Mesendoderm (in vitro differentiated cells): ENCODE results near the gene ELOVL7.
"Not testable (repeated sequence)": the region's sequence is repeated elsewhere in the genome, so short reads cannot be mapped to it uniquely, and the experiment has no call there.

Experiments used
- DNase-seq: peaks from one replicate; pipeline ENCODE4 v3.0.0; 2013
- H2AK5ac ChIP-seq: 2 replicates; pipeline ENCODE4 v1.6.1; 2013; ENCODE audit warnings: low read length, inconsistent platforms
- H2BK120ac ChIP-seq: 2 replicates; pipeline ENCODE4 v1.6.1; 2013; ENCODE audit warnings: low read depth, mild to moderate bottlenecking, low read length, moderate library complexity, mixed read lengths
- H2BK15ac ChIP-seq: replicated peaks from 2 replicates; pipeline ENCODE4 v1.6.1; 2013; ENCODE audit warnings: low read depth, mild to moderate bottlenecking, moderate library complexity
- H2BK5ac ChIP-seq: 2 replicates; pipeline ENCODE4 v1.6.1; 2013; ENCODE audit warnings: low read length, inconsistent platforms
- H3K18ac ChIP-seq: 2 replicates; pipeline ENCODE4 v1.6.1; 2013; ENCODE audit warnings: mild to moderate bottlenecking, low read length, mixed read lengths
- H3K23ac ChIP-seq: one replicate; pipeline ENCODE4 v1.6.1; 2013; ENCODE audit warnings: low read length
- H3K27ac ChIP-seq: 2 replicates; pipeline ENCODE4 v1.5.1; 2013; ENCODE audit warnings: low read depth, mild to moderate bottlenecking, inconsistent platforms, low read length, moderate library complexity
- H3K27me3 ChIP-seq: 2 replicates; pipeline ENCODE4 v1.6.1; 2013; ENCODE audit warnings: low read length, control low read depth, mild to moderate bottlenecking, inconsistent platforms; ENCODE audit not compliant: insufficient read depth, poor library complexity
- H3K36me3 ChIP-seq: 2 replicates; pipeline ENCODE4 v1.6.1; 2013; ENCODE audit warnings: low read length, inconsistent platforms; ENCODE audit not compliant: control insufficient read depth, insufficient read depth
- H3K4ac ChIP-seq: one replicate; pipeline ENCODE4 v1.6.1; 2013; ENCODE audit warnings: low read depth, mild to moderate bottlenecking, low read length, moderate library complexity
- H3K4me1 ChIP-seq: 2 replicates; pipeline ENCODE4 v1.6.1; 2013; ENCODE audit warnings: low read depth, low read length, inconsistent platforms; ENCODE audit not compliant: control insufficient read depth
- H3K4me2 ChIP-seq: 2 replicates; pipeline ENCODE4 v1.6.1; 2013; ENCODE audit warnings: low read length
- H3K4me3 ChIP-seq: 2 replicates; pipeline ENCODE4 v1.5.1; 2013; ENCODE audit warnings: mild to moderate bottlenecking, low read length
- H3K56ac ChIP-seq: one replicate; pipeline ENCODE4 v1.6.1; 2013; ENCODE audit warnings: low read length
- H3K79me1 ChIP-seq: 2 replicates; pipeline ENCODE4 v1.6.1; 2013; ENCODE audit warnings: low read length, inconsistent platforms
- H3K79me2 ChIP-seq: 2 replicates; pipeline ENCODE4 v1.6.1; 2013; ENCODE audit warnings: mild to moderate bottlenecking, low read length; ENCODE audit not compliant: control insufficient read depth, insufficient read depth
- H3K9ac ChIP-seq: 2 replicates; pipeline ENCODE4 v1.6.1; 2013; ENCODE audit warnings: low read length, inconsistent platforms
- H4K5ac ChIP-seq: one replicate; pipeline ENCODE4 v1.6.1; 2013; ENCODE audit warnings: low read length
- H4K8ac ChIP-seq: one replicate; pipeline ENCODE4 v1.6.1; 2013; ENCODE audit warnings: low read depth, mild to moderate bottlenecking, control low read depth, low read length, moderate library complexity
- WGBS: extraction: QIAGEN DNeasy Blood & Tissue Kit; methylation state at CpG from one replicate; pipeline ENCODE4 v1.1.7; 2013; ENCODE audit warnings: low lambda C conversion rate, missing lambda C conversion rate; ENCODE audit not compliant: insufficient coverage; ENCODE audit errors: extremely low coverage; 5-methylcytosine and 5-hydroxymethylcytosine counted together

Gene ELOVL7

DNA sequence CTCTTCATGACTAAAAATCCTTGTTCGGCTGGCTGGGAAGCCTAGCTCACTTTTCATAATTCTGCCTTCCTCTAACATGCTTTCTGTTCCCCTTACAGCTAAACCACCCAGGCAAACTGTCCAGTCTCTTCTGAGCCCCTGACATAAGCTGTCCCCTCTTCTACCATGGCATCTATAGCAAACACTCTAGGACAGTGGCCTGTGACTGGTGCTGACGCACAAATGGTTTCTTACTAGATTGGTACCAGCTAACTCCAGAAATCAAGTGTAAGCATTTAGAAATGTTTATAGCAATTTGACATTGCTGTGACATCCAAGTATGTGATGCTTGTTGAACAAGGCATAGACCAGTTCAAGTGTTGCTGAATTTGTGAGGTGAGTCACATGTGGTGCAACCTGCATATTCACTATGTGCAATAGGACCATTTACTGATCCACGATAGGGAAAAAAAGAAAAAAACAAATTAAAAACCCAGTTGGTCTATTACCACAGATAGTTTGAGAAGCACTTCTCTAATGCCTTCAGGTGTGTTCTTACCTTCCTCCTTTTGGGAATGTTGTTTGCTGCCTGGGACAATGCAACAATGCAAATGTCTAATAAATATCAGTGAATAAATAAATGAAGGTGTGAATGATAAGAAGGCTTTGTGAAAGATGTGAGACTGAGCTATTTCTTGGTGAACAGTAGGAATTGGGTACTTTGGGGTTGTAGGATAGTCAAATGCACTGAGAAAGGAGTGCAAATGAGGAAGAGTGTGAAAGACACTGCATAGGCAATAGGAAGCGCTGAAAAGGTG, 22.4 kb downstream of the ELOVL7 start:
- Histone ChIP-seq H3K79me1 (no peaks in the 10 kb centered on the region), H2BK5ac (no peak overlapping the region), H3K27me3 (no peaks in the 10 kb centered on the region), H3K4ac (no peak overlapping the region), H4K8ac (no peak overlapping the region), H3K23ac (no peak overlapping the region), H4K5ac (no peak overlapping the region), H3K18ac (no peak overlapping the region), H3K4me1 (no peaks in the 10 kb centered on the region), H3K4me2 (no peak overlapping the region), H3K56ac (no peak overlapping the region), H3K4me3 (no peak overlapping the region), H3K36me3 (no peaks in the 10 kb centered on the region), H2BK15ac (no peak overlapping the region), H2BK120ac (no peak overlapping the region), H2AK5ac (no peak overlapping the region), H3K27ac (no peak overlapping the region), H3K79me2 (no peaks in the 10 kb centered on the region), H3K9ac (no peak overlapping the region)
- WGBS = no CpG with 5 or more reads among the region's 4 CpGs
- no peak for DNase-seq

DNA sequence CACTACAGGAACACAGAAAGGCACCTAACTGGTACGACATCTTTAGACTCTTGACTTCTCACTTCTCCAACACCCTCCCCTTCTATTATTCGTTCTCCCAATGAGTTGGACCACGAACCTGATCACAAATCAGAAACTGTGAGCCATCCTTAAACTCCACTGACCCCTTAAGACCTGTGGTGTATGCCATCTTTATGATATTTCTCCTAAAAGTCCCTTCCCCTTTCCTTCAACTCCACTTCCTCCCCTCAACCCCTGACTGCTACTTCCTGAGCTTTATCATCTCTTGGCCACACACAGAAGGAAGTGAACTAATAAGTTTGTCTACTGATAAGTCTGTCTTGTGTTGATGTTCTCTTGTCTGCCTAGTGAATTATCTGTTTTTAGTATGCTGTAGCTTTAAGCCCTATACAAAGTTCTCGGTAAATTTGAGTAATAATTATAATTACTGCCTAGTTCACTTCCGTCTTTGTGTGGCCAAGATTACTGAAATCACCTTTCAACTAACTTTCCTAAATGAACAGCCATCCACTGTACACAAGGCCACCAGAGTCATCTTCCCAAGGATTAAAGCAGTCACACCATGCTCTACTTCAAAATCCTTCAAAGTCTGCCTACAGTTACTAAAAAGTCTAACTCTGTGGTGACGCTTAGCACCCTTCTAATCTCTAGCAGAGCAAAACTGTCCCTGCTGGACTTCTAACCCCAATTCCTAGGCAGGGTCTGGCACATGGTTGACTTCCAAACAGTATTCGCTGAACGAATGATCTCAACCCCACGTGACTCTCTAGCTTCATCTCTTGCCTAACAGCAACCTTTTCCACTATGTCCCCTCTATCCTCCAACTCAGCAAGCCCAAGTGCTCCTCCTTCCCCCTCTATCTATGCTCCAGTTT, 23.2 kb downstream of the ELOVL7 start:
- H3K56ac ChIP-seq = no peak overlapping the region
- H3K23ac ChIP-seq = no peak overlapping the region
- H3K36me3 ChIP-seq = no peaks in the 10 kb centered on the region
- H3K79me1 ChIP-seq = no peaks in the 10 kb centered on the region
- H2BK5ac ChIP-seq = no peak overlapping the region
- no peak overlapping the region for H2AK5ac ChIP-seq
- no peak overlapping the region for H2BK120ac ChIP-seq
- DNase-seq = no peak
- no CpG with 5 or more reads among the region's 9 CpGs for WGBS
- H3K9ac ChIP-seq = no peak overlapping the region
- H3K27ac ChIP-seq = no peak overlapping the region
- no peak overlapping the region for H3K4ac ChIP-seq
- no peak overlapping the region for H3K4me3 ChIP-seq
- no peak overlapping the region for H2BK15ac ChIP-seq
- H3K18ac ChIP-seq = no peak overlapping the region
- H3K27me3 ChIP-seq = no peaks in the 10 kb centered on the region
- no peaks in the 10 kb centered on the region for H3K79me2 ChIP-seq
- no peak overlapping the region for H4K8ac ChIP-seq
- no peak overlapping the region for H3K4me2 ChIP-seq
- H4K5ac ChIP-seq = no peak overlapping the region
- H3K4me1 ChIP-seq = no peaks in the 10 kb centered on the region

GRCh38 chr5:60816138-60816537, 27.9 kb downstream of the ELOVL7 start:
- H4K5ac ChIP-seq, H3K4me1 ChIP-seq, H2BK5ac ChIP-seq, H3K79me1 ChIP-seq, H2BK120ac ChIP-seq, H3K23ac ChIP-seq, H3K4ac ChIP-seq, DNase-seq, H3K27me3 ChIP-seq, H3K36me3 ChIP-seq, H2BK15ac ChIP-seq, H3K9ac ChIP-seq, H2AK5ac ChIP-seq, H3K18ac ChIP-seq, H4K8ac ChIP-seq, H3K4me3 ChIP-seq, H3K27ac ChIP-seq, H3K56ac ChIP-seq, H3K79me2 ChIP-seq, H3K4me2 ChIP-seq: not testable (repeated sequence)
- no CpG with 5 or more reads among the region's 5 CpGs for WGBS

DNA sequence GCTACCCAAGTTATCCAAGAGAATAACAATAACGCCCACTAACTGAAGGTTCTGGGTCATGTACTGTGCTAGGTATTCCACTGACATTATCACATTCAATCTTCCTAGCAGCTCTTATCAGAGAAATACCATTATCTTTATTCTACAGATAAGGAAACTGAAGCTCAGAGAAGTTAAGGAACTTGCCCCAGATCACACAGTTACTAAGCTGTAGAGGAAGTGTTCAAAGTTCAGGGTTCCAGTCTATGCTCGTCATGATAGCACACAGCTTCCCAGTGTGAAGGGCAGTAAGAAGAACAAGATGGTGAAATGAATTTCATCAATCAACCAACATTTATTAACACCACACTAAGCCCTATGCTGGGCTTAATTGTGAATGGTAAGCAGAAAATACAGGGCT, 29.6 kb downstream of the ELOVL7 start:
- Histone ChIP-seq H4K8ac (no peak overlapping the region), H3K36me3 (no peaks in the 10 kb centered on the region), H3K4me1 (peaks cover 1% of the 10 kb centered on the region), H3K79me2 (no peaks in the 10 kb centered on the region), H3K79me1 (no peaks in the 10 kb centered on the region), H3K27me3 (no peaks in the 10 kb centered on the region), H2BK15ac (no peak overlapping the region), H3K9ac (no peak overlapping the region), H3K18ac (no peak overlapping the region), H3K27ac (no peak overlapping the region), H2BK5ac (no peak overlapping the region), H3K4ac (no peak overlapping the region), H3K23ac (no peak overlapping the region), H2AK5ac (no peak overlapping the region), H3K4me2 (no peak overlapping the region), H3K56ac (no peak overlapping the region), H3K4me3 (no peak overlapping the region), H4K5ac (no peak overlapping the region), H2BK120ac (no peak overlapping the region)
- no CpG with 5 or more reads among the region's 2 CpGs for WGBS
- DNase-seq = no peak

DNA sequence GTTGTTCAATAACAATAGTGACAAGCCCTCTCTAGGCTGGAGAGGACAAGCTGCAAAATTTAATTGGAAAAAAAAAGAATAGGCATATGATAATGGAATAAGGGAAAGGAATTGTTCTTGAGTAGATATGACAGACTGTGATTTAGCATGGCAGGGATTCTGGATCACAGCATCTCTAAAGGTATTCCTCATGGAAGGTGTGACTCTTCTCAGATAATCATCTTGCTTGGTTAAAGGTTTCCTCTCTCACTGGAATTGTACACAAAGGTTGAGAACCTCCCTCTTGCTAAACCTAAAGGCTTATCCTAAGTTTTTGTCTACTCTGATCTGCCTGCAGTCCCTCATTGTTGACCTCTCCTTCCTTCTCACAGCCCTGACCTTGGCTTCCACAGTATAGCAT, 31.6 kb downstream of the ELOVL7 start:
- no peak overlapping the region for H3K56ac ChIP-seq
- no peak overlapping the region for H3K4me3 ChIP-seq
- H3K27ac ChIP-seq = no peak overlapping the region
- no peaks in the 10 kb centered on the region for H3K36me3 ChIP-seq
- H3K4me1 ChIP-seq = peaks cover 1% of the 10 kb centered on the region
- no peaks in the 10 kb centered on the region for H3K79me2 ChIP-seq
- no peak overlapping the region for H3K9ac ChIP-seq
- H3K23ac ChIP-seq = no peak overlapping the region
- H3K79me1 ChIP-seq = no peaks in the 10 kb centered on the region
- H4K8ac ChIP-seq = no peak overlapping the region
- no peak overlapping the region for H2BK15ac ChIP-seq
- H3K27me3 ChIP-seq = no peaks in the 10 kb centered on the region
- no peak overlapping the region for H4K5ac ChIP-seq
- no peak overlapping the region for H3K4me2 ChIP-seq
- no peak overlapping the region for H3K18ac ChIP-seq
- no peak for DNase-seq
- no peak overlapping the region for H3K4ac ChIP-seq
- H2BK120ac ChIP-seq = no peak overlapping the region
- H2AK5ac ChIP-seq = no peak overlapping the region
- no peak overlapping the region for H2BK5ac ChIP-seq
